Measurements from ENCODE around the gene C9. TPM values are rescaled to one million over a fixed set of nuclear protein-coding genes. Genes with fewer than 3 reads are reported as not detected.

C9 gene
- under 1 TPM in 2 of 6 experiments, not detected in 4; 0.07 to 0.17 TPM for total RNA-seq (2021; fragmentation: NEBNext Ultra II Directional; extraction: Animal tissue kit (Norgen Biotek cat#: 25700))
- long read RNA-seq = 0 reads

DNA sequence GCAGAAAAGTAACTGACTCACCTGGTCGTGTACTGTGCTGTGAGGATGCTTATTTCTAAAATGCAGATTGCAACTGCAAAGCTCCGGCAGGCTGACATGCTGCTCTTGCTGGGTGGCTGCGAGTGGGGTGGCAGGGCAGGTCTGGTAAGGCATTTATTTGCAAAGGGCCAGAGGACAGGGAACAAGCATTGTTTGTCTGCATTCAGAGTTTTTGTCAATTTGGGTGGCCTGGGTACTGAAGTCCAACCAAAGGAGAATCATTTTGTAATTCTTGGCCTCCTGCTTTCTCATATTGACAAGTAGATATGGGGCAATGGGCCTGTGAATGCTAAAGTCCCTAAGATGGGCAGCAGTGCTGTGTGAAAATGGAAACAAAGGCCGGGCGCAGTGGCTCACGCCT is at the start of gene C9:
TSS of gene C9 (minus strand) at position 129 of the 400 bp plus-strand sequence. CDS start at position 98, 31 bp downstream.
- no peak for TF ChIP-seq CTCF (IDR thresholded peaks at IDR 0.05)
- no peak within 1 kb of the TSS for H3K27ac Mint-ChIP-seq
- no peaks in the 10 kb centered on the region for H3K9me3 Mint-ChIP-seq
- peaks cover 20% of the 10 kb centered on the region for H3K4me1 Mint-ChIP-seq (ENCODE audit: low read depth)
- DNase-seq = no peak
- peaks cover 24% of the 10 kb centered on the region for H3K27me3 Mint-ChIP-seq (ENCODE audit: insufficient read depth)
- H3K36me3 Mint-ChIP-seq (ENCODE audit: low read depth) = peaks cover 9% of the 10 kb centered on the region; the same call in 1 of the 2 replicates
- peak within 1 kb of the TSS; percentile 22; the same call in 1 of the 2 replicates for H3K4me3 Mint-ChIP-seq

DNA sequence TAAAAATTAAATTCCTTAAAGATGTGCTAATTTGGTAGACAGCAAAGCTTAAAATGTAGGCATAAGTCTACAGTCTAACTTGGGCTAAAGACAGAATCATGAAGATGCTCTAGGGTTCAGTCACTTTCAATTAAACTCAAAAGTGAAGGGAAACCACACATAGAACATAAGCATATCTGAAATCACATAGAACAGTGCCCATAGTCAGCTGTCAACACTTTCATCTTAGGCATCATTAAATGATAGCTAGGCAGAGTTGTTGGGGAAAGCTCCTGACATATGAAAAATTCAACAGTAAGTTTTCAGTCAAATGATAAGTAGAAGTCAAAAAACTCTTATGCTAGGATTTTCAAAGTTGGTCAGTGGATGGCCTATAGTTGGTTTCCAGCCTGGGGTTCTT is 49.5 kb upstream of the C9 start:
- Mint-ChIP-seq H3K9me3 (no peaks in the 10 kb centered on the region), H3K27me3 (ENCODE audit: insufficient read depth) (peaks cover 3% of the 10 kb centered on the region; the same call in 1 of the 2 replicates), H3K4me1 (ENCODE audit: low read depth) (peaks cover 100% of the 10 kb centered on the region), H3K27ac (peak overlapping the region; percentile 79), H3K36me3 (ENCODE audit: low read depth) (peaks cover 82% of the 10 kb centered on the region), H3K4me3 (no peak overlapping the region)
- TF ChIP-seq CTCF (IDR thresholded peaks at IDR 0.05) = no peak
- DNase-seq = no peak

GRCh38 chr5:39412721-39413394 is 48.6 kb upstream of the C9 start:
- H3K4me1 Mint-ChIP-seq (ENCODE audit: low read depth) = peaks cover 100% of the 10 kb centered on the region
- H3K27ac Mint-ChIP-seq = peak overlapping the region; percentile 79

DNA sequence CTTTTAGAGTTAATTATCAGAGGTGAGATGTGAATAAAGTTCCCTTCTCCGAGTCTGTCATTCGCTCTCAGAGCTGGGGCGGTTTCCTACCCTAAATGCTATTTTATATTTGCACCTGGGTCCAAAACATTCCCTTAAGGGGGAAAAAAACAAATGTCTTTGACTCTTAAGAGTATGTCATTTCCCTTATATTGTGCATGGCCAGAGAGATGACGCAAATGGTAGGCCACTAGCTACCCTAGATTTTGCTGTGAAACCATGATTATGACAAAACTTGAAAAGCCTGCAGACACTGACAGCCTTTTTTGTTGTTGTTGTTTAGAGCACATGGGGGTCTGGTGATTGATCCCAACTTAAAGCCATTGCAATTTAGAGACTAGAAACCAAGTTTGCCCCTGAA is 47.7 kb upstream of the C9 start:
- H3K36me3 Mint-ChIP-seq (ENCODE audit: low read depth) = peaks cover 82% of the 10 kb centered on the region
- H3K4me1 Mint-ChIP-seq (ENCODE audit: low read depth) = peaks cover 98% of the 10 kb centered on the region
- peak overlapping the region; percentile 79 for H3K27ac Mint-ChIP-seq
- H3K9me3 Mint-ChIP-seq = no peaks in the 10 kb centered on the region
- H3K4me3 Mint-ChIP-seq = peak overlapping the region; percentile 56
- no peak for TF ChIP-seq CTCF (IDR thresholded peaks at IDR 0.05)
- peaks cover 7% of the 10 kb centered on the region; the same call in 1 of the 2 replicates for H3K27me3 Mint-ChIP-seq (ENCODE audit: insufficient read depth)
- no peak for DNase-seq

More at GRCh38 chr5:39412721-39413394, 48.6 kb upstream of the C9 start:
- no peak for TF ChIP-seq CTCF (IDR thresholded peaks at IDR 0.05)
- H3K9me3 Mint-ChIP-seq = no peaks in the 10 kb centered on the region
- peaks cover 3% of the 10 kb centered on the region; the same call in 1 of the 2 replicates for H3K27me3 Mint-ChIP-seq (ENCODE audit: insufficient read depth)
- DNase-seq = no peak
- H3K36me3 Mint-ChIP-seq (ENCODE audit: low read depth) = peaks cover 82% of the 10 kb centered on the region
- peak overlapping the region; percentile 5 for H3K4me3 Mint-ChIP-seq

GRCh38 chr5:39411061-39411460 is 46.8 kb upstream of the C9 start:
- peak overlapping the region; percentile 56 for H3K4me3 Mint-ChIP-seq
- no peaks in the 10 kb centered on the region for H3K9me3 Mint-ChIP-seq
- TF ChIP-seq CTCF (IDR thresholded peaks at IDR 0.05) = no peak
- peaks cover 7% of the 10 kb centered on the region; the same call in 1 of the 2 replicates for H3K27me3 Mint-ChIP-seq (ENCODE audit: insufficient read depth)
- peak overlapping the region; percentile 79 for H3K27ac Mint-ChIP-seq
- peaks cover 93% of the 10 kb centered on the region for H3K4me1 Mint-ChIP-seq (ENCODE audit: low read depth)
- peaks cover 78% of the 10 kb centered on the region for H3K36me3 Mint-ChIP-seq (ENCODE audit: low read depth)
- DNase-seq = peak; percentile 37
